DMS 273 (cell line): Measurements from ENCODE around the gene AKAP7.
A peak's percentile ranks its signal among the peaks of the same experiment; 100 is the strongest.
"Not testable (repeated sequence)": the region's sequence is repeated elsewhere in the genome, so short reads cannot be mapped to it uniquely, and the experiment has no call there.

Source experiments
- DNase-seq: peaks from one replicate; lab custom pipeline; 2025; ENCODE audit not compliant: unreplicated experiment; lab: John Stamatoyannopoulos, UW

The AKAP7 gene

GRCh38 chr6:131135244-131136020 is at the start of gene AKAP7:
AKAP7 (plus strand) TSS chr6:131135467; CDS start chr6:131135764, 297 bp downstream.
- peak; percentile 69 for DNase-seq

- not testable (repeated sequence) for DNase-seq
Observed at GRCh38 chr6:131090339-131090738, 44.9 kb upstream of the AKAP7 start.

- DNase-seq = not testable (repeated sequence)
Observed at GRCh38 chr6:131091944-131092343, 43.3 kb upstream of the AKAP7 start.

- DNase-seq = no peak
Observed at GRCh38 chr6:131093334-131093733, 41.9 kb upstream of the AKAP7 start.

- DNase-seq = no peak
Observed at GRCh38 chr6:131096786-131097185, 38.5 kb upstream of the AKAP7 start.

GRCh38 chr6:131101911-131102680 is 33.2 kb upstream of the AKAP7 start:
- DNase-seq = no peak

GRCh38 chr6:131103296-131103695 is 32.0 kb upstream of the AKAP7 start:
- no peak for DNase-seq

GRCh38 chr6:131103901-131104300 is 31.4 kb upstream of the AKAP7 start:
- DNase-seq = no peak

GRCh38 chr6:131107151-131107550 is 28.1 kb upstream of the AKAP7 start:
- no peak for DNase-seq

GRCh38 chr6:131112249-131112648 is 23.0 kb upstream of the AKAP7 start:
- DNase-seq = no peak

GRCh38 chr6:131115651-131116050 is 19.6 kb upstream of the AKAP7 start:
- no peak for DNase-seq

GRCh38 chr6:131116321-131116720 is 18.9 kb upstream of the AKAP7 start:
- no peak for DNase-seq

- DNase-seq = peak; percentile 62
Observed at GRCh38 chr6:131116755-131117360, 18.4 kb upstream of the AKAP7 start.

GRCh38 chr6:131117878-131118277 is 17.4 kb upstream of the AKAP7 start:
- no peak for DNase-seq

- no peak for DNase-seq
Observed at GRCh38 chr6:131122007-131122406, 13.3 kb upstream of the AKAP7 start.

- DNase-seq = no peak
Observed at GRCh38 chr6:131122516-131122915, 12.8 kb upstream of the AKAP7 start.

GRCh38 chr6:131124336-131125071 is 10.8 kb upstream of the AKAP7 start:
- no peak for DNase-seq

GRCh38 chr6:131125431-131125830 is 9.8 kb upstream of the AKAP7 start:
- DNase-seq = no peak

- no peak for DNase-seq
Observed at GRCh38 chr6:131129689-131130553, 5.3 kb upstream of the AKAP7 start.

GRCh38 chr6:131130554-131130940 is 4.7 kb upstream of the AKAP7 start:
- no peak for DNase-seq
